Activated CD8-positive, alpha-beta memory T cell treated with anti-CD3 and anti-CD28 coated beads, Interleukin-2, amount 50 U/mL, for 1 hour (primary cell): ENCODE measurements around the gene KRTAP16-1.
"Not testable (repeated sequence)": the region's sequence is repeated elsewhere in the genome, so short reads cannot be mapped to it uniquely, and the experiment has no call there.

Experiments used
- DNase-seq: peaks from one replicate; pipeline ENCODE4 v3.0.0-alpha.2; 2020; ENCODE audit errors: extremely low read depth

Gene KRTAP16-1

DNA sequence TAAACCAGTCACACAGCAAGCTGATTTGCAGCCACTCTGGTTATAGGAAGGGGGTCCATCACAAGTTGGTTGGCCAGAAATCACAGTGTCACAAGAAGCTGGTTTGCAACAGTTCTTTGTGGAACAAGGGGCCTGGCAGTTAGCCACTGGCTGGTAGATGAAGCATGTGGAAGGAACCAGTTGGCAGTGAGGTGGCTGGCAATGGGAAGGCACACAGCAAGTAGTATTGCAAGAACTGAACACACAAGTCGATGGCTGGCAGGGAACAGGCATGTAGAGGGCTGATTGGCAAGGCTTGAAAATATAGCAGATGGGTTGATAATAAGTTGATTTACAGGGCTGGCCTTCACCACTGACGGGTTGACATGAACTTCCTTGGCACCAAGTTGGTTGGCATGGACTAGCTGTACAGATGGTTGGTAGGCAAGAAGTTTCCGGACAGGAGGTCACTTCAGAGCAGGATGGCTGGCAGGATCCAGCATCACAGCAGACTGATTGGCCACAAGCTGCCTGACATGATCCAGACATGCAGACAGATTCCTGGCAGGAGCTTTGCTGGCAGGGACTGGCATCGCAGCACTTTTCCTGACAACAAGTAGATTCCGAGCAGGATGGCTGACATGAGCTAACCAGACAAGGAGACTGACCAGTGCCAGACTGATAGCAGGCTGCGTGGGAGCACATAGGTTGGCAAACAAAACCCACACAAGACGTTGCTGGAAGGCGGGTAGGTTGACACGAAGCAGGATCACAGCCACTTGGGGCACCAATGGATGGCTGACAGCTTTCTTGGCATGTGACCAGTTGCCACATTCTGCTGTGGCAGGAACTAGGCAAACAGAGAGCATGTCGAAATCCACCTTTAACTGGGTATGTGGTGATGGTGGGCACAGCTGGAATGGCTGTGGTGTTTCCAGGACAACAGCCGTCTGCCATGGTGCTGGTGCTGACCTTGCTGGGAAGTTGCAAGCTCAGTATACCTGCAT lies 6.9 kb downstream of the KRTAP16-1 start, which contains the start of gene KRTAP29-1:
TSS of gene KRTAP29-1 (minus strand) at position 936 of the 986 bp plus-strand sequence. CDS start at position 936, 0 bp downstream.
- no peak for DNase-seq

DNA sequence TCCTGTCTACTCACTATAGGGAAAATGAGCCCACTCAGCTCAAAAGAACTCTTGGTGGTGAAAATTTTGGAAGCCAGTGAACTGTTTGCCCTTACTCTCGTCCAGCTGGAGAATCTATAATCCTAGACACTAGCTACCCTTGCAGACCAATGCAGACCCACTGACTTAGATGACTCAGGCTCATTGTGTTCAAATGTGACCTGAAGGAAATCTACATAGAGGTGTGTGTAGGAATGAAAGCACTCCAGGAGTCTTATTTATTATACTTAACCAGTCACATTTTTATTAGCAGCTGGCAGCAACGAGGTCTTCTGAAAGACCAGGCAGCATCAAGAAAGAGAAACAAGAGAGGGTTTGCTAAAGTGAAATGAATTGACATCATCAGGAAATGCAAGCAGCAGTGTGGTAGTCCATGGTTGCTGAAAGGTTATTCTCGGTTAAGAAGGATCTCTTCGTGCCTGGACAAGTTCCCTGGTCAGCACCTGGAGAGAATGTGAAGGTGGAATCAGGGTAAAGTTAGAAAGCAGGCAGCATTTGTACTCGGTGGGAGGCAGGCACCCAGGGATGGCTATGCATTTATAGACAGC lies 7.8 kb downstream of the KRTAP16-1 start:
- DNase-seq, result no peak

DNA sequence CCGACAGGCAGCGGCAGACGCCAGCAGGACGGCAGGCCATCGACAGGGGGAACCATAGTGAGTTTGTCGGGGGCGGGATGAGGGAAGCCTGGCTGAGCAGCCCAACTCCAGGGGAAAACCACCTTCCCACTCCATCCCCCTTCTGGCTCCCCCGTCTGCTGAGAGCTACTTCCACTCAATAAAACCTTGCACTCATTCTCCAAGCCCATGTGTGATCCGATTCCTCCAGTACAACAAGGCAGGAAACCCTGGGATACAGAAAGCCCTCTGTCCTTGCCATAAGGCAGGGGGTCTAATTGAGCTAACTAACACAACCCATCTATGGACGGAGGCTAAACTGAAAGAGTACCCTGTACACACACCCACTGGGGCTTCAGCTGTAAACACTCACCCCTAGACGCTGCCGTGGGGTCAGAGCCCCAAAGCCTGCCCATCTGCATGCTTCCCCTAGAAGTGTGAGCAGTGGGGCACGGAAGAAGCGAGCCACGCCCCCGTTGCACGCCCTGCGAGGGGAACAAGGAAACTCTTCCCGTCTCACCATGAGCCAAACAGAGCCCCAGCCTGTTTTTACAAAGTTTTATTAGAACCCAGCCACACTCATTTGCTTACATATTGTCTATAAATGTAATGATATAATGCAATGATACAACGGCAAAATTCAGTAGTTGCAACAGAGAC lies 10.5 kb downstream of the KRTAP16-1 start:
- no peak for DNase-seq

DNA sequence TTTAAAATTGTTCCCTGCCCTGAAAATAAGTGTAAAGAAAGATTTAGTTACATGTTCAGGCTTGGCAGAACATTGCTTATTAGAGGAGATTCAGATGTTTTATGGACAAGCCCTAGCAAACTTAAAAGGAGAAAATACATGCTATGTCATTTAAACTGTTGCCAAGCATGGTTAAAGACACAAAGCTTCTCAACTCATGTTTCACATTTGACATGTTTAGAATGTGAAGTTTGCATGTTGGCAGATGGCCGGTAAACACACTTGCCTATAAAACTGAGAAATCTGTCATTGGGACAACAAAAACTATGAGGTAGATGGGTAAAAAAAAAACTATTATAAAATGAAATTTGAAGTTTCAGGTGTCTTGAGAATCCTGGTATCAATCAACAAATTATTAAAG lies 12.3 kb downstream of the KRTAP16-1 start:
- no peak for DNase-seq

DNA sequence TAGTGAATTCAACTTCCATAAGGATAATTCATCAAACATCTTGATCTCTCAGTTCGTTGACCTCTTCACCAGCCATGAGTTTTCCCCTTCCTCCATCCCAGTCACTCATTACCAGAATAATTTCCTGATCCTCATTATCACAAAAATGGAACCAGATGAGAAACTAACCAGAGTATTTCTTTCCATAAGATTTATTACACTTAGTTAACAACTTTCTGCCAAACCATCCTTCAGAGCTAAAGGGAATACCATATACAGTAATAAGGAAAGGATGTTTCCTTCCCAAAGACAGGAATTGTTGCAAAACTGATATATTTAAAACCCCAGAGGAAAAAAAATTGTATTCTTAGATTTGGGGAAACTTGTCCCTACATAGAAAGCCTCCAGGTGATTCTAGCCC lies 15.1 kb downstream of the KRTAP16-1 start:
- DNase-seq, result no peak

DNA sequence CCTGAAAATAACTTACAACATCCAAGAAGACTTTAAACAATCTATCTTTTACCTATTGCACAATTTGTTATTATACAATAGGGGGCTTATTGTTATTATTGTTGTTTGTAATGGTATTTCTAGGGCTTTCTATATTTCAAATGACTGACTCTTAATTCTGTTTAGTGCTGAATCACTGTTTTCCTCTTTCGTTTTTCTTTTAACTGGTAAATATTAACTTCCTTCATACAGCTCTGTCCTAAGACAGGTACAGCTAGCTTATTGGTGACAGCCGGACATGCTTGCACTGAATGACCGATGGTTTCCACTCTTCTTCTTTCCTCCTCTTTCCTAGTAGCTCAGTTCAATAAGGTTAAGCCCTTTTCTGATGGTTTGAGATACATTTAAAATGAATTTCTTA lies 22.1 kb downstream of the KRTAP16-1 start:
- DNase-seq, result no peak

DNA sequence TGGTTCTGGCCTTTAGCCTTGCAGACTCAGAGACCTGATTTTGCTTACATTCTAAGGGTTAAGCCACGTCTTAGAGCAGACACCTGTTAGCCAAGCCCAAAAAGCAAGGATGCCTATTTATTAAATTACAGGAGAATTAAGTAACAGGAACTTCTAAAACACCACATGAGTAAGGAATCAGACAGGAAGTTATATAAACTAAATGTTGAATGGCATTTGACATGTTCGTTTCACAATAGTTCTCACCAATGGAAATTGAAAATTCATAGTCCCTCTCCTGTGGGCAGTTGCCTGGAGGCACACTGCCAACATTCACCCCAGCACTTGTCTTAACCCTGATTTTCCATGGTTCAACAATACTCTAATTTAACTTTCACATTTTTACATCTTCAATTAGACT lies 24.6 kb downstream of the KRTAP16-1 start:
- DNase-seq, result no peak

DNA sequence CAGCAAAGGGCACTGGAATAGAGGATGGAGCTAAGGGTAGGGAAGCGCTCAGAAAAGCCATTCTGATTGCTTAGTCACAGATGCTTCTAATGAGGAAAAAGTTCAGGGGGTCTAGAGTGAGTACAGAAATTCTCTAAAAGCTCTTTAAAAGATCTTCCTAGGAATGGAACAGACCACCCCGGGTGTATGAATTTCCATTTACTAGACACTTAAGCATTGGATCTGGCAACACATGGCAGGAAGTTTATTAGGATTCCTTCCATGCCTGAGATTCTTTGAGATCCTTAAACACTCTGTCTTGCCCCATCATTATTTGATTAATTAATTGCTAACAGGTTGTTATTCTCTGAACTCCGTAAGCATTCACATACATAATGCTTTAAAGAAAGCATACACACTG lies 25.1 kb downstream of the KRTAP16-1 start:
- DNase-seq, result no peak

DNA sequence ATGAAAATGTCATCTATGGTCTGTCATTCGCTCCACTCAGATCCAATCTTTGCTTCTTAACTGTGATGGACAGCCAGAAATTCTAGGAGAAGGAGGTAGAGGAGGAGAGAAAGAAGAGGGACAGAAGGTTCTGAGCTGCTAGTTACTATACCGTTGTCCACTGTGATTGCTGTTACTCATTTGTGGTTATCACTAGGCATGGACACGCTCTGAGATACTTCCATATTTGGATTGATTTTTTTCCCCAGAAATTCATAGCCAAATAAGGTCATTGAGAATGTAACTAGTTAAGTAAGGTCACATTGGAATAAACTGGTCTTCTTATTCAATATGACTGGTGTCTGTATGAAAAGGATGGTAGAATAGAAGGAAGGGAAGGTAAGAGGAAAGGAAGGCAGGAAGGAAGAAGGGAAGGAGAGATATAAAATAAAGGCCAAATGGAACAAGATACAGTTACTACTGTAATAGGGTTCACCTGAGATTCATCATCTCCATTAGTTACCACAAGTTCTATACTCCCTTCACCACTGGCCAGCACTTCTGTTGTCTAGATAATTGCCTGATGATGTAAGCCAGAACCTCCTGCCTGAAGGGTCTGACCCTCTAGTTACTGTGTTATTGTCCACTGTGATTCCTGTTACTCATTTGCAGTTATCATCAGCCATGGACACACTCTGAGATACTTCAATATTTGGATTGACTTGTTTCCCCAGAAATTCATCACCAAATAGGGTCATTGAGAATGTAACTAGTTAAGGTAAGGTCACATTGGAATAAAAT lies 30.7 kb downstream of the KRTAP16-1 start:
- no peak for DNase-seq

DNA sequence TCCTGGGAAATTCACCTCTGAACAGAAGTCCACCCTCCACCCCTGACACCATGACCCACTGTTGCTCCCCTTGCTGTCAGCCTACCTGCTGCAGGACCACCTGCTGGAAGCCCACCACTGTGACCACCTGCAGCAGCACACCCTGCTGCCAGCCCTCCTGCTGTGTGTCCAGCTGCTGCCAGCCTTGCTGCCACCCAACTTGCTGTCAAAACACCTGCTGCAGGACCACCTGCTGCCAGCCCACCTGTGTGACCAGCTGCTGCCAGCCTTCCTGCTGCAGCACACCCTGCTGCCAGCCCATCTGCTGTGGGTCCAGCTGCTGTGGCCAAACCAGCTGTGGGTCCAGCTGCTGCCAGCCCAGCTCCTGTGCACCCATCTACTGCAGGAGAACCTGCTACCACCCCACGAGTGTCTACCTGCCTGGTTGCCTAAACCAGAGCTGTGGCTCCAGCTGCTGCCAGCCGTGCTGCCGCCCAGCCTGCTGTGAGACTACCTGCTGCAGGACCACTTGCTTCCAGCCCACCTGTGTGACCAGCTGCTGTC lies 33.4 kb downstream of the KRTAP16-1 start, which contains the start of gene KRTAP9-7:
TSS of gene KRTAP9-7 (plus strand) at position 51 of the 543 bp plus-strand sequence. CDS start at position 51, 0 bp downstream.
- DNase-seq, result not testable (repeated sequence)

DNA sequence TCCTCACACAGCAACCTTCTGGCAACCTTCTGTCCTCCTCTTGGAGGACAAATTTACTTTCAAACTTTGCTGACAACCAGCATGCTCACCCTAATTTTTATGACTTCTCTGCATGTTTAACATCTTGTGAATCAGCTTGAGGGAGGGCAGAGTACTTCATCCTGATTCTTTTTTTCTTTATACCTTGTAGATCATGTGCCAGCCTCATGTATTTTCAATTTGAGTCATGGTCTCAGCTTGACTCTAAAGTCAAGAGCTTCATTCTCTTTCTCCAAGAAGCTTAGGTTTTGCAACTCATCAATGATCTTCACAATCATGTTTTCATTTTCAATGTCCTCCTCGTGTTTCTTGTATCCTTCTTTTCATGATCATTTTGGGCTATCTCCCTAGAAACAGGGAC lies 37.3 kb downstream of the KRTAP16-1 start:
- DNase-seq, result no peak

DNA sequence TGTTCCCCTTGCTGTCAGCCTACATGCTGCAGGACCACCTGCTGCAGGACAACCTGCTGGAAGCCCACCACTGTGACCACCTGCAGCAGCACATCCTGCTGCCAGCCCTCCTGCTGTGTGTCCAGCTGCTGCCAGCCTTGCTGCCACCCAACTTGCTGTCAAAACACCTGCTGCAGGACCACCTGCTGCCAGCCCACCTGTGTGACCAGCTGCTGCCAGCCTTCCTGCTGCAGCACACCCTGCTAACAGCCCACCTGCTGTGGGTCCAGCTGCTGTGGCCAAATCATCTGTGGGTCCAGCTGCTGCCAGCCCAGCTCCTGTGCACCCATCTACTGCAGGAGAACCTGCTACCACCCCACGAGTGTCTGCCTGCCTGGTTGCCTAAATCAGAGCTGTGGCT lies 37.8 kb downstream of the KRTAP16-1 start:
- not testable (repeated sequence) for DNase-seq

DNA sequence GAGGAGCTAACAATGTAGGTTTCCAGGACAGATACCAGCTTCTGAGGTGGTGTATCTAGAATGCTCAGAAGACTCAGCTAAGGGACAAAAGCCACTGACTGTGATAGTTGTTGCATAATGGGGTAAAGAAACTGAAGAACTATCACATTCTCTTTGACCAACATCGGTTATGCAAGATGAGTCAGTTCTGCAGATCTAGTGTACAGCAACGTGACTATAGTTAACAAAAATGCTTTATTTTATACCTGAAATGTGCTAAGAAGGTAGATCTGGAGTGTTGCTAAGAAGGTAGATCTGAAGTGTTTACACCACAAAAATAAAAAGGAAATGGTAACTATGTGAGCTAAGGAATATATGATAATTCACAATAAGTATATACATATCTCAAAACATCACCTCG lies 41.4 kb downstream of the KRTAP16-1 start:
- DNase-seq, result no peak

DNA sequence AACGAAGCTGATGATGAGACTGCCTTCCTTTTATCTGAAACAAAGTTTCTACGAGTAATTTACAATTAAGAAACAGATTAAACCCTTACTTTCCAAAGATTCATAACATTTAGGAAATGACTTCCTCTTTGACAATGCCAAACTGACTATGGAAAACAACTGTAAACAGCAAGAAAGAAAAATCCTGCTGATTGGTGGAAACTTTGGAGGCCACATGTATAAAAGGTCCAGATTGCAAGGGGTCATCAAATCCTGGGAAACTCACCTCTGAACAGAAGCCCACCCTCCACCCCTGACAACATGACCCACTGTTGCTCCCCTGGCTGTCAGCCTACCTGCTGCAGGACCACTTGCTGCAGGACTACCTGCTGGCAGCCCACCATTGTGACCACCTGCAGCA lies 44.0 kb downstream of the KRTAP16-1 start, which contains the start of gene KRTAP9-6:
TSS of gene KRTAP9-6 (plus strand) at position 301 of the 400 bp plus-strand sequence. CDS start at position 301, 0 bp downstream.
- DNase-seq, result no peak

DNA sequence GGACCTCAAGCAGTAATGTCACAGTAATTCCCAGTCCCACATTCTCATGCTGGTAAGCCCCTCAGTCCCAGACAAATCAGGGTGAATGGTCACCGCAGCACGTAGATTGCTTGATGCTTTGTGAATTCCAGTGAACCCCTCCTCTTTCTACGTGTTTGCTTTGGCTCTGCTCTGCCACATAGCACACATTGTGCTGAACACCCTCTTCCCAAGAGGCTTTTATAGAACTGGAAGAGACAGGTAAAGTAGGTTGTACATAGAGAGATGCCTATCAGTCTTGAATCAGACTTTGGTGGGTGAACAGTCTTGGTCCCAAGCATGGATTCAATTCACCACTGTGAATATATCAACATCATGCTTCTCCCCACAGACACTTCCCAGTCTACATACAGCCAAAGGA lies 44.5 kb downstream of the KRTAP16-1 start:
- DNase-seq, result no peak

DNA sequence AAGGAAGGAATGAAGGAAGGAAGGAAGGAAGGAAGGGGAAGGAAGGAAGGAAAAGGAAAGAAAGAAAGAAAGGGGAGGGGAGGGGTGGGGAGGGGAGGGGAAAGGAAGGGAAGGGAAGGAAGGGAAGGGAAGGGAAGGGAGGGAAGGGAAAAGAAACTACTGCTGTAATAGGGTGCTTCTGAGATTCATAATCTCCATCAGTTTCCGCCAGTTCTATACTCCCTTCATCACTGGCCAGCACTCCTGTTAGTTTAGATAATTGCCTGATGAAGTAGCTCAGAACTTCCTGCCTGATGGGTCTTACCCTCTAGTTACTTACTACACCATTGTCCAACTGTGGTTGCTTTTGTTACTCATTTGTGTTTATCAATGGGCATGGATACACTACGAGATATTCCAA lies 45.9 kb downstream of the KRTAP16-1 start:
- DNase-seq, result no peak

DNA sequence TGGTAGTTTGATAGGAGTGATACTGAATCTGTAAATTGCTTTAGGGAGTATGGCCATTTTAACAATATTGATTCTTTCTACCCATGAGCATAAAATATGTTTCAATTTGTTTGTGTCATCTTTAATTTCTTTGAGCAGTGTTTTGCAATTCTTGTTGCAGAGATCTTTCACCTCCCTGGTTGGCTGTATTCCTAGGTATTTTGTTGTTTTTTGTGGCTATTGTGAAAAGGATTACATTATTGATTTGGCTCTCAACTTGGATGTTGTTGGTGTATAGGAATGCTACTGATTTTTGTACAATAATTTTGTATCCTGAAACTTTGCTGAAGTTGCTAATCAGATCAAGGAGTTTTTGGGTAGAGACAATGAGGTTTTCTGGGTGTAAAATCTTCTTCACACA lies 50.7 kb downstream of the KRTAP16-1 start:
- DNase-seq, result no peak
